GM19452 (cell line): Measurements from ENCODE around the gene NEDD4L.
"Not testable (repeated sequence)": the region's sequence is repeated elsewhere in the genome, so short reads cannot be mapped to it uniquely, and the experiment has no call there.

Experiments used
- ATAC-seq: cut with Tn5 transposase; IDR thresholded peaks from one replicate; pipeline ENCODE4 v1.9.1; 2021; ENCODE audit not compliant: unreplicated experiment

Gene NEDD4L

DNA sequence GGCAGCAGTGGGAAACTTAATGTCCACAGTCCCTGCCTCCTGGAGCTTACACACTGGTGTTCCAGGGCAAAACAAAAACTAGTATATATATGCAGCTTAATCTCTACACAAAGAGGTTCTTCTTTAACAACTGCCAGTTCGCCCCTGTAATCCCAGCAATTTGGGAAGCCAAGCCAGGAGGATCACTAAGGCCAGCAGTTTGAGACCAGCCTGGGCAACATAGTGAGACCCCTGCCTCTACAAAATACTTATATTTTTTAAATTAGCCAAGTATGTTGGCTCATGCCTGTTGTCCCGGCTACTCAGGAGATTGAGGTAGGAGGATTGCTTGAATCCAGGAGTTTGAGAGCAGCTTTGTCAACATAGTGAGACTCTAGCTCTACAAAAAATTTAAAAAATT is 17.2 kb upstream of the NEDD4L start:
- no peak for ATAC-seq

GRCh38 chr18:58027341-58027740 is 16.7 kb upstream of the NEDD4L start:
- no peak for ATAC-seq

DNA sequence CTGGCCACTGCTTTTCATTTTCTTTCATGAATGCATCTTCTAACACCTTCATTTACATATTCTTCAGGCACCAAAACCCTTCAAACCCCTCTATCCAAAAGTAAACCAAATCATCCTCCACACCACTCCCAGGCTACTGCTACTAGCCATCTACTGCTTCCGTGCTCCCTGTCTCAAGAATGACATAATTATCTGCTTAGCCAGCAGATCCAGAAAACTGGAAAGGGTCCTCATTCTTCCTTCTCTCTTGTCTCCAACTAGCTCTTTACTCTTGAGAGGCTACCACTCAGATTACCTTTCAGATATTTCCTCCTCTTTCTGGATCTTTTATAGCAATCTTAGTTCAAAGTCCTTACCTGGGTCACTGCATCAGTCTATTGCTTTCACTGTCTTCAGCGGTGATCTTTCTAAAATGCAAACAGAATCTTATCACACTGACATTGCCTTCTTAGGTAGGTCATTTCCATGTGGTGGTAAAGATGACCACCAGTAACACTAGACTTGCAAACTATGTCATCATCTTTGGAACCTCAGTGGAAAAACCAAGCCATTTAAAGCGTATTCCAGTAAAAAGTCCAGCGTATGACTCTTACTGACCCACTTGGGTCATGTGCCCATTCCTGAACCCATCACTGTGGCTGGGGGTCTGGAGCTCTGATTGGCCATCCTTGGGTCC is 15.8 kb upstream of the NEDD4L start:
- no peak for ATAC-seq

DNA sequence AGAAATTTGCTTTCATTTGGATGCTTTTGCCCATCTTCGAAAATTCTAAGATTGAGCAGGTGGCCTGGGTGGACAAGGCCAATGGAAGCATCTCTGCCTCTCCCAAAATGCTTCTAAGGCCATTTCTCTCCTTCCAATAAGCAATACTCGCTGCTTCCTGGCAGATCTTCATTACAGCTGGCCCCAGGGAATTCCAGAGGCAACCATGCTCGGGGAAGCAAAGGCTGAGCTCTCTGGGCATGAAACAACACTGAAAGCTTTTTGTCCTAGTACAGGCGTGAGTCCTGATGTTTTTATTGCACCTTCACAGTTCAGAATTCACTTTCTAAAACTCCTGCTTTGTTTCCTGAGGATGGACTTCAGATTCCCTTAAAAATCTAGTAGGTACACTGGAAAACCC is 11.8 kb upstream of the NEDD4L start:
- no peak for ATAC-seq

DNA sequence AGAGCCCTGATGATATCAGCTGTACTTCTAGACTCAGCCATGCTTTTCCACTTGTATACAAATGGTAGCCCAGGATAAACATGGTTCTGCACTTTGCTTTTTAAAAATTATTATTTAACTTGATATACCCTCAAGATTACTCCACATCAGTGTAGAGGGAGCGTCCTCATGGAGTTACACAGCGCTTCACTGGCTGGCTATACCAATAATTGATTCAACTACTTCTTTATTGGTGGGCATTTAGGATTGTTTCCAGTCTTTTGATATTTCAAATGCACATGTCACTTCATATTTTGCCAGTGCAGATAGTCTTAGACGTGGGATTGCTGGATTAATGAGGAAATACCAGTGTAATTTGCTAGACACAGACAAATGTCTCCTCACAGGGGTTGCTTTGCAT is 10.8 kb upstream of the NEDD4L start:
- ATAC-seq, result no peak

DNA sequence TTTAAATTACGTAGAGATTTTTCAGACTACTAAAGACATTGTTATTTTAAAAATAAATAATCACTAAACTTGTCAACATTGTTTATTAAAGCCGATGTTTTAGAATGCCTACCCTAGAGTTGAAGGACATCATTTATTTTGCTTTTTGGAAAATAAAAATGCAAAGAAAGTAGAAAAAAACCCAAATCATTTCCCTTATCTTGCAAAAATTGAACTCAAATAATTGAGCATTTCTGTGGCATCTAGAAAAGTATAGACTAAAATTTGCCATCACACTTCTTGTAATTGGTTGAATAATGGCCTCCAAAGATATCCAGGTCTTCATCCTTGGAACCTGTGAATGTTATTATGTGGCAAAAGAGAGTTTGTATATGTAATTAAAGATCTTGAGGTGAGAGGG is 9.7 kb upstream of the NEDD4L start:
- ATAC-seq, result no peak

DNA sequence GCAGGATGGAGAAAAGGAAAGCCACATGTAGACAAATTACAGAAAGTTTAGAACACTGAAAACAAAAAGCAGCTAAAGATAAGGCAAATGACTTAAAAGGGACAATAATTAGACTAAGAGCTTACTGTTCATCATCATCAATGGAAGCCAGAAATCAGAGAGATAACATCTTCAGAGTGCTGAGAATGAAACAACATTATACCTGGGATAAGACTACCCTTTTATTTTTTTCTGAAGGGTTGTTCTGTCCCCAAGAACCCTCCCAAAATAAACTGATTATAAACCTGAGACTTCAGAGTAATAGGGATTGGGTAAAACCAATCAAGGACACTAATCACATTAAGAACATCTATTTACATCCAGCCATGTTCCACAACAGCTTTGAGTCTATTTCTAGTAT is 6.9 kb upstream of the NEDD4L start:
- no peak for ATAC-seq

DNA sequence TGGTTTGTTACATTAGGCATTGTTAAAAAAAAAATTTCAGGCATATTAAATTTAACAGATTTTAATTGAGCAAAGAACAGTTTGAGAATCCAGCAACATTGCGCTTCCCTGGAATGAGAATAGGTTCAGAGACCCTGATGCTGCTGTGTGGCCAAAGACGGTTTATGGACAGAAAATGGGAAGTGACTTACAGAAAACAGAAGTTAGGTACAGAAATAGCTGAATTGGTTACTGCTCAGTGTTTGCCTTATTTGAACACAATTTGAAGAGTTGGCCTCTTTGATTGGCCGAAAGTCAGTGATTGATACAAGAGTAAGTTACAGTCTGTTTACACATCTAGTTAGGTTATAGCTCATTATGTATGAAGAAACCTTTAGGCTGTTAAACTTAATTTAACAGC is 6.0 kb upstream of the NEDD4L start:
- no peak for ATAC-seq

DNA sequence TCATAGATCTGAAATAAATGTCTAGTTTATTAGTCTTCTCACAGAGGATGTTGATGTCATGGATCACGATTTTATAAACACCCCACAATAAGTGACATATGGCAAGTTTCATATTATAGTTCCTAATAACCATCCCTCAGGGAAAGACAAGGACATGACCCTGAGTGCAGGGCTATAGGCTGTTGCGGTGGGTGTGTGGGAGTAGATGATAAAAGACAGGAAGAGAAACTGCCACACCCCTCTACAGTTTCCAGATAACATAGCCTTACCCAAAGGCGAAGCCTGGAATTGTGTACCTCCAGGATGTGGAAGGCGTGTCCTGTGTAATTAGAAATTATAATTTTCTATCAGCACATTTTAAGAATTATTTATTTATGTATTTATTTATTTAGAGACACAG is 2.4 kb upstream of the NEDD4L start:
- ATAC-seq, result no peak

GRCh38 chr18:58042826-58043490 is 1.1 kb upstream of the NEDD4L start:
- no peak for ATAC-seq

- peak; percentile 34 for ATAC-seq
Measured at GRCh38 chr18:58044370-58045241, 580 bp downstream of the NEDD4L start.

GRCh38 chr18:58045242-58046092 is 1.4 kb downstream of the NEDD4L start:
- no peak for ATAC-seq

GRCh38 chr18:58046093-58046793 is 2.2 kb downstream of the NEDD4L start:
- ATAC-seq, result no peak

GRCh38 chr18:58046794-58047555 is 2.9 kb downstream of the NEDD4L start:
- no peak for ATAC-seq

DNA sequence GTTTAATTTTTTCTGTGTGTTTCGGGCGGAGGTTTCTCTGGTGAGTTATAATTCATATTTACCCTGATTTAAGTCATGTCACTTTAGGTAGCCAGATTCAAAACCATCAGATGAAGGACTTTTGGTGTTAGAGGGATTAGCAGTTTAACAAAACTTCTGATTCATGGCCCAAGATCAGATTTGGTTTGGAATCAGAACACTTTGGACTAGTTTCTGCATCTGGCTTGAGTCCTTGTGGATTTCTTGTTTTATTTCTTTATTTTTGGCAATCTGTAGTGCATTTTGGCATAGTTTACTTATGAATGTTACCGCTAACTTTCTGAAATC is 3.5 kb downstream of the NEDD4L start:
- ATAC-seq, result no peak

GRCh38 chr18:58048081-58048642 is 4.1 kb downstream of the NEDD4L start:
- no peak for ATAC-seq

- ATAC-seq, result no peak
Measured at GRCh38 chr18:58049000-58049688, 5.1 kb downstream of the NEDD4L start.

- ATAC-seq, result not testable (repeated sequence)
Measured at GRCh38 chr18:58050963-58051362, 6.9 kb downstream of the NEDD4L start.
